HG02852 (cell line): ENCODE measurements around the gene SKOR2.

Source experiments
- ATAC-seq: cut with Tn5 transposase; IDR thresholded peaks from one replicate; pipeline ENCODE4 v1.9.1; 2021; ENCODE audit warnings: mild to moderate bottlenecking, moderate library complexity; ENCODE audit not compliant: unreplicated experiment

The SKOR2 gene

GRCh38 chr18:47260120-47260923, 8.9 kb upstream of the SKOR2 start:
- ATAC-seq: no peak

GRCh38 chr18:47254341-47254939, 3.0 kb upstream of the SKOR2 start:
- ATAC-seq: no peak

- ATAC-seq: no peak
Observed at GRCh38 chr18:47253101-47253654, 1.7 kb upstream of the SKOR2 start.

GRCh38 chr18:47250391-47251046, 941 bp downstream of the SKOR2 start:
- no peak for ATAC-seq

GRCh38 chr18:47249314-47249981, 2.0 kb downstream of the SKOR2 start:
- ATAC-seq: no peak

- ATAC-seq: no peak
Observed at GRCh38 chr18:47248604-47249313, 2.7 kb downstream of the SKOR2 start.

- no peak for ATAC-seq
Observed at GRCh38 chr18:47248115-47248603, 3.3 kb downstream of the SKOR2 start.

- ATAC-seq: no peak
Observed at GRCh38 chr18:47247416-47248114, 3.9 kb downstream of the SKOR2 start.

- no peak for ATAC-seq
Observed at GRCh38 chr18:47247036-47247415, 4.4 kb downstream of the SKOR2 start.

GRCh38 chr18:47246027-47246971, 5.2 kb downstream of the SKOR2 start:
- ATAC-seq: no peak

- no peak for ATAC-seq
Observed at GRCh38 chr18:47244086-47244485, 7.4 kb downstream of the SKOR2 start.

GRCh38 chr18:47235096-47235495, 16.4 kb downstream of the SKOR2 start:
- no peak for ATAC-seq

- ATAC-seq: no peak
Observed at GRCh38 chr18:47226660-47227059, 24.8 kb downstream of the SKOR2 start.

- ATAC-seq: no peak
Observed at GRCh38 chr18:47215554-47216138, 35.8 kb downstream of the SKOR2 start.

GRCh38 chr18:47209171-47209570, 42.3 kb downstream of the SKOR2 start:
- ATAC-seq: no peak

- ATAC-seq: no peak
Observed at GRCh38 chr18:47206945-47207637, 44.4 kb downstream of the SKOR2 start.

GRCh38 chr18:47204908-47205522, 46.4 kb downstream of the SKOR2 start:
- ATAC-seq: no peak
